Peyer's patch (tissue), 4 donors: Measurements from ENCODE around the gene BRINP1. TPM values are rescaled to one million over a fixed set of nuclear protein-coding genes. Genes with fewer than 3 reads are reported as not detected.

Experiments used
- DNase-seq, 3 donors: peaks; one replicate each; pipeline ENCODE4 v3.0.0-alpha.2; 2017 to 2019
- H3K27ac ChIP-seq, 4 donors: fragments of 200-600 bp; sonication (generic); one replicate each; pipeline ENCODE4 v1.5.1; 2016 to 2019
- H3K27me3 ChIP-seq, 2 donors: fragments of 200-600 bp; sonication (generic); one replicate each; pipeline ENCODE4 v1.5.1; 2019
- H3K36me3 ChIP-seq, 3 donors: fragments of 200-600 bp; sonication (generic); one replicate each; pipeline ENCODE4 v1.5.1; 2016 to 2019
- H3K4me1 ChIP-seq, 4 donors: fragments of 200-600 bp; sonication (generic); one replicate each; pipeline ENCODE4 v1.5.1; 2016 to 2019
- H3K4me3 ChIP-seq, 4 donors: fragments of 200-600 bp; sonication (generic); 1 replicate in 3 of 4; 2 replicates in 1 of 4; pipeline ENCODE4 v1.5.1; 2016 to 2019; ENCODE audit warnings: mild to moderate bottlenecking in 1 of 4
- H3K9me3 ChIP-seq, 4 donors: fragments of 200-600 bp; sonication (generic); one replicate each; pipeline ENCODE4 v1.5.1; 2016 to 2019; ENCODE audit warnings: mild to moderate bottlenecking in 1 of 4
- POLR2A ChIP-seq, 2 donors: fragments of 450-650 bp; IDR thresholded peaks; one replicate each; pipeline ENCODE4 v1.5.1; 2017; ENCODE audit warnings: antibody characterized with exemption in 2 of 2, mild to moderate bottlenecking in 2 of 2, moderate library complexity in 2 of 2
- total RNA-seq, 4 donors: library from RNA; depleted of rRNA; stranded (reverse); fragments of >200 nt; gene quantifications; one replicate each; pipeline ENCODE4 v1.1.0, GENCODE V29; 2016
- TF ChIP-seq, protein P1 (sequence below), 6 experiments: fragments of 450-650 bp in 4 of 6; fragments of 200-600 bp in 2 of 6; sonication (generic) in 1 of 6; IDR thresholded peaks; one replicate each; pipeline ENCODE4 v1.5.1; 2017 to 2019; ENCODE audit warnings: antibody characterized with exemption in 6 of 6, mild to moderate bottlenecking in 3 of 6, moderate library complexity in 1 of 6

The BRINP1 gene
- total RNA-seq, 4 donors from 2014 or later = 0.47 TPM; not detected in 3

DNA sequence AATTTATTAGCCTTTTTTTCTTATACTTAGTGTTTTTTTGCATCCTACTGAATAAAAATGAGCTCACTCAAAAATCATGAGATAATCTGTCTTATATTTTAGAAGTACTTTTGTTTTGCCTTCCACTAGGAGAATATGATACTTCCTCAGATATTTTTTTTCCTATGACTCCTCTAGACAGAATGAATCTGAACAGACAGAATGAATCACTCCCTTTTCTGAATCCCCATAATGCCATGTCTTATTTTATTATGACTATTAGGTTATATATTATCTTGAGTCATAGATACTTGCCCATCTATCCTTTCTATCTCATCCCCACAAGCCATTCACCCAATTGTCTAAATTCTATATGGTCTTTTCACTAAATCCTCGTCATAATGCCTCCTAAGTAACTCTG is 134.6 kb downstream of the BRINP1 start:
- DNase-seq = no peak
- Histone ChIP-seq H3K27ac (no peak overlapping the region), H3K9me3 (no peaks in the 10 kb centered on the region), H3K4me1 (no peaks in the 10 kb centered on the region), H3K36me3 (no peaks in the 10 kb centered on the region), H3K27me3 (no peaks in the 10 kb centered on the region), H3K4me3 (no peak overlapping the region)
- TF ChIP-seq, protein P1, sequence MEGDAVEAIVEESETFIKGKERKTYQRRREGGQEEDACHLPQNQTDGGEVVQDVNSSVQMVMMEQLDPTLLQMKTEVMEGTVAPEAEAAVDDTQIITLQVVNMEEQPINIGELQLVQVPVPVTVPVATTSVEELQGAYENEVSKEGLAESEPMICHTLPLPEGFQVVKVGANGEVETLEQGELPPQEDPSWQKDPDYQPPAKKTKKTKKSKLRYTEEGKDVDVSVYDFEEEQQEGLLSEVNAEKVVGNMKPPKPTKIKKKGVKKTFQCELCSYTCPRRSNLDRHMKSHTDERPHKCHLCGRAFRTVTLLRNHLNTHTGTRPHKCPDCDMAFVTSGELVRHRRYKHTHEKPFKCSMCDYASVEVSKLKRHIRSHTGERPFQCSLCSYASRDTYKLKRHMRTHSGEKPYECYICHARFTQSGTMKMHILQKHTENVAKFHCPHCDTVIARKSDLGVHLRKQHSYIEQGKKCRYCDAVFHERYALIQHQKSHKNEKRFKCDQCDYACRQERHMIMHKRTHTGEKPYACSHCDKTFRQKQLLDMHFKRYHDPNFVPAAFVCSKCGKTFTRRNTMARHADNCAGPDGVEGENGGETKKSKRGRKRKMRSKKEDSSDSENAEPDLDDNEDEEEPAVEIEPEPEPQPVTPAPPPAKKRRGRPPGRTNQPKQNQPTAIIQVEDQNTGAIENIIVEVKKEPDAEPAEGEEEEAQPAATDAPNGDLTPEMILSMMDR (IDR thresholded peaks at IDR 0.05) = no peak
- no peak for TF ChIP-seq POLR2A (IDR thresholded peaks at IDR 0.05)

- Histone ChIP-seq H3K27ac (no peak overlapping the region), H3K4me3 (no peak overlapping the region), H3K27me3 (no peaks in the 10 kb centered on the region), H3K4me1 (no peaks in the 10 kb centered on the region), H3K9me3 (no peaks in the 10 kb centered on the region), H3K36me3 (no peaks in the 10 kb centered on the region)
- no peak for DNase-seq
- TF ChIP-seq POLR2A (IDR thresholded peaks at IDR 0.05) = no peak
- TF ChIP-seq, protein P1 (IDR thresholded peaks at IDR 0.05) = no peak
Observed at GRCh38 chr9:119227422-119227821, 141.8 kb downstream of the BRINP1 start.

DNA sequence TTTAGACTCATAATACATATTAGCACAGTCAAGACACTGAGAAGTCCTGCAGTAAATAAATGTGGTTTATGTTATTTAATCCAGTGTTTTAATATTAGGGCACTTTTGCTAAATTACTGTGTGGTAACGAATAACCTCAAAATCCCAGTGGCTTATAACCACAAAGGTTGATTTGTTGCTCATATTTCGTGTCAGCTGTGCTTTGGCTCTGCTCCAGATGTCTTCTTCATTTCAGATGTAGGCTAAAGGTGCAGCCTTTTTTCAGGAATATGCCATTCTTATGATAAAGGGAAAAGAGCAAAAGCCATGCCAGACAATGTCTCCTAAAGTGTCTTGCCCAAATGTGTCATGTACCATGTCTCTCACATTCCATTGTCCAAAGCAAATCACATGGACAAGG is 144.8 kb downstream of the BRINP1 start:
- Histone ChIP-seq H3K36me3 (no peaks in the 10 kb centered on the region), H3K4me1 (no peaks in the 10 kb centered on the region), H3K9me3 (no peaks in the 10 kb centered on the region), H3K27ac (no peak overlapping the region), H3K27me3 (no peaks in the 10 kb centered on the region), H3K4me3 (no peak overlapping the region)
- no peak for TF ChIP-seq POLR2A (IDR thresholded peaks at IDR 0.05)
- TF ChIP-seq, protein P1 (IDR thresholded peaks at IDR 0.05) = no peak
- no peak for DNase-seq

DNA sequence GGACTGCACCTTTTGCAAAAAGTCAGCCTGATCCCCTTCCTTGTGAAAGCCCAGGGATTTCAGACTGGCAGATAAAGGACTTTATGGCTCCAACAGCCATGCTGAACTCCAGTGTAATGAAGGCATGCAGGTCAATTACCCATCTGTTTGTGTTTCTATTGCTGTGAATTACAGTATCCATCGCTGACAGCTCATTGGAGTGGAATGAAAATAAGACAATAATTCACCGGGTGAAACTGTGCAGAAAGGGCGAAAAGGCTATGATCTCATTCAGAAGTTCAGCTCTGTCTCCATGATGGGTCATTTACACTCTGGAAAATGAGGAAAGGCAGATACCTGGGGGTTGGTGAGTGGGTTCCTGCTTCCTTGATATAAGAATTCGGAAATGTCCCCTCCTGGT is 148.0 kb downstream of the BRINP1 start:
- no peaks in the 10 kb centered on the region for H3K36me3 ChIP-seq
- no peaks in the 10 kb centered on the region for H3K9me3 ChIP-seq
- no peaks in the 10 kb centered on the region for H3K4me1 ChIP-seq
- H3K27ac ChIP-seq = no peak overlapping the region
- TF ChIP-seq, protein P1 (IDR thresholded peaks at IDR 0.05) = no peak
- no peak for TF ChIP-seq POLR2A (IDR thresholded peaks at IDR 0.05)
- no peak overlapping the region for H3K4me3 ChIP-seq
- DNase-seq = no peak
- no peaks in the 10 kb centered on the region for H3K27me3 ChIP-seq

DNA sequence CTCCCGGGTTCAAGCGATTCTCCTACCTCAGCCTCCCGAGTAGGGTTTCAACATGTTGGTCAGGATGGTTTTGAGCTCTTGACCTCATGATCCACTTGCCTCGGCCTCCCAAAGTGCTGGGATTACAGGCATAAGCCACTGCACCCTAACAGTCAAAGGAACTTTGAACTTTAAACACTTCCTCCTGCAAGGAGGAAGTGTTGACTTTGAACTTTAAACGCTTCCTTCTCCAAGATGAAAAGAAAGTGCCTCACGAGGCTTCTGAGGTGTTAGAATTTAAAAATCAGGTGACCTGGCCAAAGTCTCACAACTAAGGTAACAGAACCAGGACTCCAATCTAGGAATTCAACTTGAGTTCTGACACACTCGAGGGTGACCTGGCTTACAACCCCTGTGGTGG is 150.9 kb downstream of the BRINP1 start:
- no peak overlapping the region for H3K4me3 ChIP-seq
- H3K4me1 ChIP-seq = no peaks in the 10 kb centered on the region
- H3K27me3 ChIP-seq = no peaks in the 10 kb centered on the region
- no peaks in the 10 kb centered on the region for H3K9me3 ChIP-seq
- DNase-seq = no peak
- no peaks in the 10 kb centered on the region for H3K36me3 ChIP-seq
- H3K27ac ChIP-seq = no peak overlapping the region
- TF ChIP-seq, protein P1 (IDR thresholded peaks at IDR 0.05) = no peak
- TF ChIP-seq POLR2A (IDR thresholded peaks at IDR 0.05) = no peak
